Esophagus muscularis mucosa (tissue), 4 donors: ENCODE measurements around the gene KHDRBS2.

Experiments
- EP300 ChIP-seq: sonication (generic); formaldehyde crosslinking; IDR thresholded peaks from one replicate; pipeline ENCODE4 v1.6.1; 2017; ENCODE audit warnings: antibody characterized with exemption
- POLR2A ChIP-seq: fragments of 450-650 bp; IDR thresholded peaks from one replicate; pipeline ENCODE4 v1.6.1; 2017; ENCODE audit warnings: antibody characterized with exemption, moderate library complexity, mild to moderate bottlenecking, low read depth
- POLR2AphosphoS5 ChIP-seq, 2 donors: sonication (generic); formaldehyde crosslinking; IDR thresholded peaks; one replicate each; pipeline ENCODE4 v1.6.1; 2017; ENCODE audit warnings: antibody characterized with exemption in 2 of 2
- TF ChIP-seq, protein P1 (sequence below), 3 experiments: fragments of 200-600 bp in 2 of 3; fragments of 450-650 bp in 1 of 3; sonication (generic) in 2 of 3; IDR thresholded peaks; one replicate each; pipeline ENCODE4 v1.5.1; 2017 to 2019; ENCODE audit warnings: antibody characterized with exemption in 3 of 3, mild to moderate bottlenecking in 2 of 3, moderate library complexity in 1 of 3

DNA sequence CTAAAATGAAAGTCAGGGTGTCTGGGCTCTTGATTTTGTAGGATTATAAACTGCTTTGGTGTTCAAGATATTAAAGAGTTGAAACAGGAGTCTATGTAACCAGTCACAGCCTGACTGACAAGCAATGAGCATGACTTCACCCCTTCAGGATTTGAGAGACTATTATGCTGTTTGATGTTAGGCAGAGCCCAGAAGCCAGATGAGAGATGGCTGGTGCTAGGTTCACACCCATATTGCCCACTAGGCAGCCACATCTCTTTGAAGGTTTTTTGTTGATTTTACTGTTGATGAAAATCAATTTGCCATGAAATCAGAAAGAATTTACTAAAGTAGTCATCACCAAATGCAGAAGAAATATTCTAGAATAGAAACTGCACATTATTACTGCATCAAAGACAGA lies 243.6 kb downstream of the KHDRBS2 start:
- TF ChIP-seq, protein P1, sequence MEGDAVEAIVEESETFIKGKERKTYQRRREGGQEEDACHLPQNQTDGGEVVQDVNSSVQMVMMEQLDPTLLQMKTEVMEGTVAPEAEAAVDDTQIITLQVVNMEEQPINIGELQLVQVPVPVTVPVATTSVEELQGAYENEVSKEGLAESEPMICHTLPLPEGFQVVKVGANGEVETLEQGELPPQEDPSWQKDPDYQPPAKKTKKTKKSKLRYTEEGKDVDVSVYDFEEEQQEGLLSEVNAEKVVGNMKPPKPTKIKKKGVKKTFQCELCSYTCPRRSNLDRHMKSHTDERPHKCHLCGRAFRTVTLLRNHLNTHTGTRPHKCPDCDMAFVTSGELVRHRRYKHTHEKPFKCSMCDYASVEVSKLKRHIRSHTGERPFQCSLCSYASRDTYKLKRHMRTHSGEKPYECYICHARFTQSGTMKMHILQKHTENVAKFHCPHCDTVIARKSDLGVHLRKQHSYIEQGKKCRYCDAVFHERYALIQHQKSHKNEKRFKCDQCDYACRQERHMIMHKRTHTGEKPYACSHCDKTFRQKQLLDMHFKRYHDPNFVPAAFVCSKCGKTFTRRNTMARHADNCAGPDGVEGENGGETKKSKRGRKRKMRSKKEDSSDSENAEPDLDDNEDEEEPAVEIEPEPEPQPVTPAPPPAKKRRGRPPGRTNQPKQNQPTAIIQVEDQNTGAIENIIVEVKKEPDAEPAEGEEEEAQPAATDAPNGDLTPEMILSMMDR (IDR thresholded peaks at IDR 0.05), result no peak
- TF ChIP-seq POLR2AphosphoS5 (IDR thresholded peaks at IDR 0.05) (no peak), POLR2A (no peak), EP300 (no peak)
